GM19193 (cell line): ENCODE measurements around the gene BTN2A1.

ENCODE experiments used
- POLR2A ChIP-seq: IDR thresholded peaks from 4 replicates; pipeline ENCODE4 v1.6.1; 2011; ENCODE audit not compliant: insufficient read depth, insufficient read length; ENCODE audit errors: extremely low read depth

The BTN2A1 gene

GRCh38 chr6:26494117-26494516 lies 36.4 kb downstream of the BTN2A1 start:
- TF ChIP-seq POLR2A: no peak

GRCh38 chr6:26495281-26495680 lies 37.5 kb downstream of the BTN2A1 start:
- no peak for TF ChIP-seq POLR2A

- no peak for TF ChIP-seq POLR2A
Measured at GRCh38 chr6:26497610-26498009, 39.9 kb downstream of the BTN2A1 start.

- TF ChIP-seq POLR2A: no peak
Measured at GRCh38 chr6:26500102-26500501, 42.3 kb downstream of the BTN2A1 start, which contains the start of gene BTN1A1. BTN1A1 (plus strand) TSS chr6:26500303; CDS start chr6:26501287, 984 bp downstream.

GRCh38 chr6:26501482-26501986 lies 43.8 kb downstream of the BTN2A1 start:
- no peak for TF ChIP-seq POLR2A

- TF ChIP-seq POLR2A: no peak
Measured at GRCh38 chr6:26502165-26502564, 44.4 kb downstream of the BTN2A1 start.

- no peak for TF ChIP-seq POLR2A
Measured at GRCh38 chr6:26502626-26503025, 44.9 kb downstream of the BTN2A1 start.

GRCh38 chr6:26507658-26508057 lies 49.9 kb downstream of the BTN2A1 start:
- TF ChIP-seq POLR2A: no peak

GRCh38 chr6:26514984-26515383 lies 57.2 kb downstream of the BTN2A1 start:
- TF ChIP-seq POLR2A: no peak

- no peak for TF ChIP-seq POLR2A
Measured at GRCh38 chr6:26516481-26517427, 59.0 kb downstream of the BTN2A1 start.
